NB4 (cell line): ENCODE results near the gene ARHGAP26.

Source experiments
- CTCF ChIP-seq: IDR thresholded peaks from one replicate; pipeline ENCODE4 v1.5.1; 2012; ENCODE audit warnings: low read depth, low read length
- MAX ChIP-seq: IDR thresholded peaks from 2 replicates; pipeline ENCODE4 v1.6.1; 2011; ENCODE audit warnings: low read depth, low read length
- MYC ChIP-seq: IDR thresholded peaks from 2 replicates; pipeline ENCODE4 v1.6.1; 2011; ENCODE audit warnings: low read depth, low read length
- POLR2A ChIP-seq: IDR thresholded peaks from 2 replicates; pipeline ENCODE4 v1.6.1; 2011; ENCODE audit warnings: mild to moderate bottlenecking; ENCODE audit not compliant: insufficient read length; ENCODE audit errors: extremely low read depth

GRCh38 chr5:143063175-143063970 lies 293.2 kb downstream of the ARHGAP26 start:
- no peak for TF ChIP-seq CTCF
- TF ChIP-seq POLR2A = no peak
- TF ChIP-seq MYC = no peak
- no peak for TF ChIP-seq MAX
